Prostate gland (tissue), 2 donors: ENCODE results near the gene TMEM126B. TPM values are rescaled to one million over a fixed set of nuclear protein-coding genes. Genes with fewer than 3 reads are reported as not detected.
"Not testable (repeated sequence)": the region's sequence is repeated elsewhere in the genome, so short reads cannot be mapped to it uniquely, and the experiment has no call there.

Experiments
- DNase-seq: peaks from one replicate; pipeline ENCODE4 v3.0.0-alpha.2; 2019; ENCODE audit warnings: low spot score
- H3K27ac ChIP-seq, 2 donors: fragments of 200-600 bp; sonication (generic); 2 replicates each; pipeline ENCODE4 v1.5.1; 2017 to 2019
- H3K27me3 ChIP-seq: fragments of 200-600 bp; sonication (generic); replicated peaks from 2 replicates; pipeline ENCODE4 v1.5.1; 2019; ENCODE audit not compliant: insufficient read depth
- H3K36me3 ChIP-seq, 2 donors: fragments of 200-600 bp; sonication (generic); 1 replicate in 1 of 2; 2 replicates in 1 of 2; pipeline versions ENCODE4 v1.5.1 to v1.8.1; 2017 to 2019
- H3K4me1 ChIP-seq: fragments of 200-600 bp; sonication (generic); replicated peaks from 2 replicates; pipeline ENCODE4 v1.5.1; 2019
- H3K4me3 ChIP-seq, 2 donors: fragments of 200-600 bp; sonication (generic); 2 replicates each; pipeline ENCODE4 v1.5.1; 2017 to 2019
- H3K9me3 ChIP-seq: fragments of 200-600 bp; sonication (generic); 2 replicates; pipeline ENCODE4 v1.5.1; 2017
- POLR2A ChIP-seq: fragments of 450-650 bp; IDR thresholded peaks from one replicate; pipeline ENCODE4 v1.6.1; 2016; ENCODE audit warnings: antibody characterized with exemption, mild to moderate bottlenecking
- POLR2AphosphoS5 ChIP-seq: sonication (generic); formaldehyde crosslinking; IDR thresholded peaks from one replicate; pipeline ENCODE4 v1.6.1; 2017; ENCODE audit warnings: antibody characterized with exemption
- WGBS: methylation state at CpG from one replicate; pipeline ENCODE4 v1.1.5; 2018; 5-methylcytosine and 5-hydroxymethylcytosine counted together
- intact Hi-C: fragments of 100-400 bp; cut with DNase I; formaldehyde crosslinking; loops from one replicate; pipeline ENCODE4 v1.14.2; 2022
- total RNA-seq, 2 donors: library from RNA; depleted of rRNA; stranded (reverse); fragments of >200 nt; gene quantifications; one replicate each; pipeline ENCODE4 v1.1.0, GENCODE V29; 2016
- TF ChIP-seq, protein P1 (sequence below), 4 experiments: fragments of 200-600 bp in 2 of 4; fragments of 450-650 bp in 2 of 4; sonication (generic) in 2 of 4; IDR thresholded peaks; 1 replicate in 3 of 4; 2 replicates in 1 of 4; pipeline ENCODE4 v1.5.1; 2016 to 2019; ENCODE audit warnings: antibody characterized with exemption in 4 of 4, mild to moderate bottlenecking in 2 of 4, moderate library complexity in 2 of 4

Gene TMEM126B
- total RNA-seq, 2 donors from 2014 or later: 30.0 to 38.3 TPM

DNA sequence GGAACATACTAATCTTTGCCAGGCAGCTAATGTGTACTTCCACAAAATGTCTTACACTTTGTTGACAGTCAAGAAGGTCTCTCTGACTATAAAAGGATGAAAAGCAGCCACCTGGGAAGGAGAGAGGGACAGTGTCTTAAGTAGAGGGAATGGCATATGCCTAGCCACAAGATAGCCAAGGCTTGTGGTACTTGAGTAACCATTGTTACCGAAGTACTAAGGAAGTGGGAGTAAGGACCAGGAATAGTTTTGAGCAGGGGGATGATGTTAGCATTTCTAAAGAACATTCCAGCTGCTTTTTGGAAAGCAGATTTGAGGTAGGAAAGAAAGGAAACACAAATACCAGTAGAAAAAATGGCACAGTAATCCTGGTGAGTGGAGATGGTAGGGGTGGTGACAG lies 22.7 kb downstream of the TMEM126B start:
- Histone ChIP-seq H3K36me3 (no peaks in the 10 kb centered on the region), H3K9me3 (no peaks in the 10 kb centered on the region), H3K4me3 (no peak overlapping the region), H3K27ac (no peak overlapping the region), H3K27me3 (no peaks in the 10 kb centered on the region), H3K4me1 (peaks cover 4% of the 10 kb centered on the region)
- DNase-seq: no peak
- WGBS: 93% methylated on average over 1 of the region's 1 CpG
- TF ChIP-seq POLR2A: no peak
- TF ChIP-seq POLR2AphosphoS5: no peak
- TF ChIP-seq, protein P1, sequence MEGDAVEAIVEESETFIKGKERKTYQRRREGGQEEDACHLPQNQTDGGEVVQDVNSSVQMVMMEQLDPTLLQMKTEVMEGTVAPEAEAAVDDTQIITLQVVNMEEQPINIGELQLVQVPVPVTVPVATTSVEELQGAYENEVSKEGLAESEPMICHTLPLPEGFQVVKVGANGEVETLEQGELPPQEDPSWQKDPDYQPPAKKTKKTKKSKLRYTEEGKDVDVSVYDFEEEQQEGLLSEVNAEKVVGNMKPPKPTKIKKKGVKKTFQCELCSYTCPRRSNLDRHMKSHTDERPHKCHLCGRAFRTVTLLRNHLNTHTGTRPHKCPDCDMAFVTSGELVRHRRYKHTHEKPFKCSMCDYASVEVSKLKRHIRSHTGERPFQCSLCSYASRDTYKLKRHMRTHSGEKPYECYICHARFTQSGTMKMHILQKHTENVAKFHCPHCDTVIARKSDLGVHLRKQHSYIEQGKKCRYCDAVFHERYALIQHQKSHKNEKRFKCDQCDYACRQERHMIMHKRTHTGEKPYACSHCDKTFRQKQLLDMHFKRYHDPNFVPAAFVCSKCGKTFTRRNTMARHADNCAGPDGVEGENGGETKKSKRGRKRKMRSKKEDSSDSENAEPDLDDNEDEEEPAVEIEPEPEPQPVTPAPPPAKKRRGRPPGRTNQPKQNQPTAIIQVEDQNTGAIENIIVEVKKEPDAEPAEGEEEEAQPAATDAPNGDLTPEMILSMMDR (IDR thresholded peaks at IDR 0.05): no peak
- intact Hi-C loops: no loop called here

DNA sequence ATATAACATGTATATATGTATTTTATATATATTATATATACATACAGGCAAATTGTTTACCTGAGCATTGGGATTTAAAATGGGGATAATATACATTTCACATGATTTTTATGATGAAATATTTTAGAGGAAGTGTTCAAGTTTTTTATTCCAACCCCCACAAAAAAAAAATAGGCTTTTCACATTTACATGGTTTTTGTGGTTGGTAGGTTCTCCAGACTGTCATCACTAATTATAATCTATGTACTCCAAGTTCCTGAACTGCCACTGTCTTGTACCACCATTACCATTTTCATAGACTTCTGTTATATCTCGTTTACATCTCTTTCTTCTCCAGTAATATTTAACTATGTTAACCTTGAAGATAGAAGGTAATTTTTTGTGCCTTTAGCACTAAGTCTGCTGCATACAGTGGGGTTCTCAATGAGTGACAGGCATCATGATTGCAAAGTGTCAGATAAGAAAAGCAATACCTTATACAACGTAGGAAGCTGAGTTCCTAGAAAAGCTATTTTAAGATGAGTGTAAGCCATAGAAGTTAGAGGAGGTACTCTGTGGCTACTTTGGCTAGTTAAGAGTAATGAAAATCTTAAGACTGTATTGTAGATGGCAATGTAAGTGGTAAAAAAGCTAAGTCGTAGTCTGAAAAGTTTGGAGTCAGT lies 24.5 kb downstream of the TMEM126B start:
- H3K4me1 ChIP-seq: no peaks in the 10 kb centered on the region

DNA sequence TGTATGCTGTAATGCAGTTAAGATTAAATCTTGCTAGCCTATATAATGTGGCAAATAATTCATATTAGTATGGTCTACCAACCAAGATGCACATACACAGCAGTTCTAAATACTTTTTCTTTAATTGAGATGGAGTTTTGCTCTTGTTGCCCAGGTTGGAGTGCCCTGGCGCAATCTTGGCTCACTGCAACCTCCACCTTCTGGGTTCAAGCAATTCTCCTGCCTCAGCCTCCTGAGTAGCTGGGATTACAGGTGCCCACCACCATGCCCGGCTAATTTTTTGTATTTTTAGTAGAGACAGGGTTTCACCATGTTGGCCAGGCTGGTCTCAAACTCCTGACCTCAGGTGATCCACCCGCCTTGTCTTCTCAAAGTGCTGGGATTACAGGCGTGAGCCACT lies 25.9 kb downstream of the TMEM126B start:
- H3K9me3 ChIP-seq, H3K4me1 ChIP-seq, H3K27me3 ChIP-seq, DNase-seq, H3K27ac ChIP-seq, intact Hi-C loops, H3K4me3 ChIP-seq, H3K36me3 ChIP-seq: not testable (repeated sequence)
- 96% methylated on average over 4 of the region's 4 CpGs for whole genome bisulfite sequencing

More for the DNA sequence above, 24.5 kb downstream of the TMEM126B start:
- 62% methylated on average over 3 of the region's 3 CpGs for WGBS
- DNase-seq: no peak
- Histone ChIP-seq H3K27ac (no peak overlapping the region), H3K36me3 (no peaks in the 10 kb centered on the region), H3K27me3 (no peaks in the 10 kb centered on the region), H3K9me3 (no peaks in the 10 kb centered on the region), H3K4me3 (no peak overlapping the region)
- TF ChIP-seq POLR2AphosphoS5: no peak
- intact Hi-C loops: no loop called here

DNA sequence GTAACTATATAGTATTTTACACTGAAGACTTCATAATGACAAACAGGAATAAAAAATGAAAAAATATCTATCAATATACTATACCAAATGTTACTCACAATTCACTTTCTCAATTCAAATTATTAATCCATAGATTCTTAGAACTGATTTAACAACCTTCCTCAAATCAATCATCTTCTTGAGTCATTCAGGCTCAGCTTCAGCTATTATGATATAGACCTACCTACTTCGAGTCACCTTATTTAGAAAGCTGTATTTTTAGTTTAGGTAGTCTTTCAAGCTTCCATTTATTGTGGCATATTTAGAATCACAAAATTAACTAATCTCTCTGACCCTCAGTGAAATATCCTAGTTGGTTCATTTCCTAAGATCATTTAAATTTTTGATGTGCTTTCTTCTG lies 28.4 kb downstream of the TMEM126B start:
- no peak overlapping the region for H3K27ac ChIP-seq
- H3K27me3 ChIP-seq: no peaks in the 10 kb centered on the region
- no peaks in the 10 kb centered on the region for H3K4me1 ChIP-seq
- intact Hi-C loops: no loop called here
- no peak overlapping the region for H3K4me3 ChIP-seq
- TF ChIP-seq, protein P1 (IDR thresholded peaks at IDR 0.05): no peak
- TF ChIP-seq POLR2AphosphoS5: no peak
- TF ChIP-seq POLR2A: no peak
- no peaks in the 10 kb centered on the region for H3K9me3 ChIP-seq
- no peak for DNase-seq
- 80% methylated on average over 1 of the region's 1 CpG for WGBS
- no peaks in the 10 kb centered on the region for H3K36me3 ChIP-seq

DNA sequence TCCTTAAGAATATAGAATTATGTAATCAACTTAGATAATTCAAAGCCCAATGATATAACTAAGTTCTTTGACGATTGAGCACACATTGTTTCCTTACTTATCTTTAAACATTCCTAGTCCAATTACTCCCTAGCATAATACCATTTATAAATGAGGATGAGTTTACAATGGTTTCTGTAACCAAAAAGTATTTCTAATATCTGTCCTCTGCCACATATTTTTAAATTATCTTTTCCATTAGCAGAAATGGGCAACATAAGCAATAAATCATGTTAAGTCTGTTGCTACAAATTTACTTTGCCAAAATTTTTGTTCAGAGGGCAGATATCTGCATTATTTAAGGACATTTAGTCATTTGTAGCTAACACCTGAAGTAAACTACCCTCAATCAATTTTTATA lies 29.8 kb downstream of the TMEM126B start:
- Histone ChIP-seq H3K9me3 (no peaks in the 10 kb centered on the region), H3K27me3 (no peaks in the 10 kb centered on the region), H3K4me3 (no peak overlapping the region), H3K27ac (no peak overlapping the region), H3K36me3 (no peaks in the 10 kb centered on the region), H3K4me1 (peaks cover 2% of the 10 kb centered on the region)
- DNase-seq: no peak
- TF ChIP-seq POLR2AphosphoS5 (no peak), POLR2A (no peak)
- TF ChIP-seq, protein P1 (IDR thresholded peaks at IDR 0.05): no peak
- intact Hi-C loops: no loop called here
- 47% methylated on average over 1 of the region's 1 CpG for WGBS

DNA sequence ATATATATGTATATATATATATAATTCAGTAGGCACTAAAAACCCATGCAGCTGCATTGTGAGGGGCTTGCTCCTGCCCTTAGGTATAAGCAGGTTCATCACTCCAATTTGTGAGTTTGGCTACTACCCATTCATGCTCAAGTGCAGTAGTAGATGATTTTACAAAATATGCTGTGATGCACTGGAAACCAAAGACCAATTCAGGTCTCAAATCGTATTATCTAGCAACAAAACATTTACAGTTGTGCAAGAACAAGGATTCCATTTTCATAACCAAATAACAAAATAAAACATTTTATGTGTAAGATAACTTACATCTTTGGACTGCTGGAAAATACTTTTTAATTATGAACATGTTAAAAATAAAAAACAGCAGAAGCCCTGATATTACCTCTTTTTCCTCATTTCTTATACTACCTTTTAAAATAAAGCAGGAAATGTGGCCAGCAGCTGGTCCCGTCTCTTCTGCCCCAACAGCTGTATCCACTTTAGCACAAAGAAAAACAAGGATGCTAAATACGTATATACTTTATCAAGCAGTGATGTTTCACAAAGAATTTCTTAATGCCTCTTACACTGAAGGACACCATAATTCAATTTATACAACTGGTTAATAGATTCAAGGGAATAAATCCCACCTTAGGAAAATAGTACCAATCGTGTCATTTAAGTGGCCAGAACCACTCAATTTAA lies 33.7 kb downstream of the TMEM126B start:
- Histone ChIP-seq H3K4me1 (peaks cover 2% of the 10 kb centered on the region), H3K4me3 (peak overlapping the region in 1 of 2 donors; percentile 93), H3K9me3 (no peaks in the 10 kb centered on the region), H3K27me3 (no peaks in the 10 kb centered on the region), H3K27ac (no peak overlapping the region), H3K36me3 (no peaks in the 10 kb centered on the region)
- TF ChIP-seq POLR2AphosphoS5 (no peak), POLR2A (no peak)
- TF ChIP-seq, protein P1 (IDR thresholded peaks at IDR 0.05): no peak
- intact Hi-C loops: no loop called here
- 4% methylated on average over 4 of the region's 4 CpGs for WGBS
- DNase-seq: no peak
